Activated CD4-positive, alpha-beta T cell treated with anti-CD3 and anti-CD28 coated beads, Interleukin-2, amount 10 ng/mL, durations not matched to agents 24 days and 14 days (primary cell): ENCODE measurements around the gene CORO6. TPM values are rescaled to one million over a fixed set of nuclear protein-coding genes. Genes with fewer than 3 reads are reported as not detected.
"Not testable (repeated sequence)": the region's sequence is repeated elsewhere in the genome, so short reads cannot be mapped to it uniquely, and the experiment has no call there.

Source experiments
- DNase-seq: peaks from one replicate; pipeline ENCODE4 v3.0.0; 2022
- H3K27ac Mint-ChIP-seq: one replicate; pipeline ENCODE4 v1.8.0; 2022; ENCODE audit warnings: mild to moderate bottlenecking, mixed read lengths
- H3K27me3 Mint-ChIP-seq: one replicate; pipeline ENCODE4 v1.8.0; 2022; ENCODE audit warnings: mixed read lengths
- H3K36me3 Mint-ChIP-seq: one replicate; pipeline ENCODE4 v1.8.0; 2022; ENCODE audit warnings: low read depth, mild to moderate bottlenecking, mixed read lengths
- H3K4me1 Mint-ChIP-seq: one replicate; pipeline ENCODE4 v1.8.0; 2021; ENCODE audit warnings: mixed read lengths
- H3K4me3 Mint-ChIP-seq: one replicate; pipeline ENCODE4 v1.8.0; 2022; ENCODE audit warnings: mild to moderate bottlenecking, moderate library complexity, mixed read lengths
- H3K9me3 Mint-ChIP-seq: one replicate; pipeline ENCODE4 v1.8.0; 2021; ENCODE audit warnings: mixed read lengths
- intact Hi-C: fragments of 100-400 bp; cut with micrococcal nuclease; formaldehyde crosslinking; loops from one replicate; pipeline ENCODE4 v1.15.1; 2023
- total RNA-seq: library from RNA; stranded (reverse); gene quantifications from 2 replicates; pipeline ENCODE4 v1.2.3, GENCODE V29; 2022

Gene CORO6
- 5.6 and 6.4 TPM in 2 replicates for total RNA-seq

DNA sequence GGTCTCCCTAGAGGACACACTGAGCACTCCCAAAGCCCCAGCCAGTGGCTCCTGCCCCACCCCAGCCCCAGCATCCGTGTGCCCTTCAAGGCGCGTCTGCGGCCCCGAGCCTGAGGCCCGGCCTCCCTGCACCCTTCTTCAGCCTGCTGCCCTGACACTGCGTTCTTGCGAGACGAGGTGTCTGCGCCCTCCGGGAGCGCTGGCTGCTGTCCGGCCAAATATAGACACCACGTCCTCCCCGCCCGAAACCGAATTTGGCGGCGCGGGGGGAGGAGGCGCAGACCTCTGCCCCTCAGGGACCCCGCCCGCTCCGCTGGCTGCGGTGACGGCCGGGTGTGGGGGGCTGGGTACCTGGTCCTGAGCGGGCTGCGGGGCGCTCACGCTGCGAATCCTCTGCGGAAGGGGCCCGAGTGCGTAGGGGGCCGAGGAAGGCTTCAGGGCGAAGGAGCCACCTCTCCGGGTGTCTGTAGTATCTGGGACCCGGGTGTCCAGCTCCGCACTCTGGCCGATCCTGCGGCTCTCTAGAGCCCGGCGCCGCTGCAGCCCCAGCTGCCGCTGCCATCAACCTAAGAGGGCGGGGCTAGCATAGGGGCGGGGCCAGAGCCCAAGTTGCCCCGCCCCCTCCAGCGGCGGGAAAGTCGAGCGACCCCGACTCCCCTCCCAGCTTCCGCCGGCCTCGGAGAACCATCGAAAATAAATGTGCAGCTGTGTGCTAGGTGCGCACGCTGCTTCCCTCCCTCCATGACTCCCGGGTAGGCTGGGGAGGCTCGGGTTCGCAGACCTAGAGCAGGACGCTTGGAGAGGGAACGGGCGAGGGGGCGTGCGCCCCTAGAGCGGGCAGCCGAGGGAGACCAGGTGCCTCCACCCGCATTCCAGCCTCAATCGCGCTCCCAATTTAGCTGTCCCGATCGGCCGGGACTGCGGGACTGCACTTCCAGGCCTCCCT lies at the start of gene CORO6:
Gene CORO6, minus strand, starts transcription at position 576 of the 946 bp plus-strand sequence. CDS start 1,491 bp downstream, outside the sequence.
- H3K27ac Mint-ChIP-seq: peak within 1 kb of the TSS; percentile 86
- H3K4me1 Mint-ChIP-seq: peaks cover 41% of the 10 kb centered on the region
- no peaks in the 10 kb centered on the region for H3K9me3 Mint-ChIP-seq
- peak; percentile 90 for DNase-seq
- peaks cover 4% of the 10 kb centered on the region for H3K36me3 Mint-ChIP-seq
- no peaks in the 10 kb centered on the region for H3K27me3 Mint-ChIP-seq
- H3K4me3 Mint-ChIP-seq: peak within 1 kb of the TSS; percentile 82
- intact Hi-C loops: no loop called here

DNA sequence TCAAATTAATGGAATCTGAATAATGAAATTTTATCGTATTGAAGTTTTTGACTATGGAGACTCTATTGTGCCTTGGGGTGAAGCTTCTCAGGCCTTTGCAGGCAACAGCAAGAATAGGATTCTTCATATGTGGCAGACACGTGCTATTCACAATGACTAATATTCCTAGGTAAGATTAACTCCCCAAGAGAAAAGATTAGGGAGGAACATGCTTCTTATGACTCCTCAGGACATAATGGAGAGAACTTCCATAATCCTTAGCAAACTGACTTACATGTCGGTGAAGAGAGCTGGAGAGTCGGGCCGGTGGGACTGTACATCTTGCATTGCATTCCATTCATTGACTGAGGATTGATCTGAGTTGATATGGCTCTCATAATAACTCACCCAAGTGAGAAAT lies 48.9 kb upstream of the CORO6 start:
- Mint-ChIP-seq H3K27ac (no peak overlapping the region), H3K4me1 (peaks cover 22% of the 10 kb centered on the region), H3K36me3 (peaks cover 48% of the 10 kb centered on the region), H3K9me3 (no peaks in the 10 kb centered on the region), H3K4me3 (no peak overlapping the region), H3K27me3 (no peaks in the 10 kb centered on the region)
- no peak for DNase-seq
- intact Hi-C loops: no loop called here

GRCh38 chr17:29669266-29669665 lies 46.6 kb upstream of the CORO6 start:
- intact Hi-C loops: loop anchor here (5.0 kb wide), 1 partner anchor 53 kb away; no protein-coding TSS in a partner anchor
- H3K27ac Mint-ChIP-seq: no peak overlapping the region
- H3K27me3 Mint-ChIP-seq: no peaks in the 10 kb centered on the region
- no peak overlapping the region for H3K4me3 Mint-ChIP-seq
- no peak for DNase-seq
- H3K36me3 Mint-ChIP-seq: peaks cover 50% of the 10 kb centered on the region
- no peaks in the 10 kb centered on the region for H3K9me3 Mint-ChIP-seq
- H3K4me1 Mint-ChIP-seq: peaks cover 28% of the 10 kb centered on the region

DNA sequence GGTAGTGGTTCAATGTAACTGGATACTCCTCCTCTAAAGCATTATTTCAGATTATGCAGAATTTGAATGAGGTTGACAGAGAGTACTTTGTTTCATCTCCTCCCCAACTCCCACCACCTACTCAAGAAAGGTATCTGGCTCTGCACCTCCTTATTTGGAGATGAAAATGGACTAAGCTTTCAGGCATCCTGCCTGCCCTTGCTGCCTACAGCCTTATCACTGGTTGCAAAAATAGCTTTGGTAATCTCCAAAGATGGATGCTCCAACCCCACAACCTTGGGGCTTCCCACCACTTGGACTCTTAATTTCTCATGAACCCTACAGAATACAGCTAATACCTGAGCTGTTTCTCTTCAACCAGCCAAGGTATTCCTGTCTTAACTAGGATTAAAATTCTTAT lies 45.3 kb upstream of the CORO6 start:
- Mint-ChIP-seq H3K4me3 (no peak overlapping the region), H3K4me1 (peaks cover 26% of the 10 kb centered on the region), H3K27me3 (no peaks in the 10 kb centered on the region), H3K36me3 (peaks cover 48% of the 10 kb centered on the region), H3K27ac (peak overlapping the region; percentile 35), H3K9me3 (no peaks in the 10 kb centered on the region)
- intact Hi-C loops: loop anchor here (5.0 kb wide), 1 partner anchor 54 kb away; no protein-coding TSS in a partner anchor
- no peak for DNase-seq

GRCh38 chr17:29665481-29665810 lies 42.7 kb upstream of the CORO6 start:
- H3K4me3 Mint-ChIP-seq: peak overlapping the region; percentile 15
- intact Hi-C loops: loop anchor here (1.0 to 5.0 kb wide), 4 partner anchors 27 to 57 kb away; no protein-coding TSS in a partner anchor
- H3K9me3 Mint-ChIP-seq: no peaks in the 10 kb centered on the region
- DNase-seq: no peak
- no peaks in the 10 kb centered on the region for H3K27me3 Mint-ChIP-seq
- peak overlapping the region; percentile 77 for H3K27ac Mint-ChIP-seq
- H3K4me1 Mint-ChIP-seq: peaks cover 25% of the 10 kb centered on the region
- peaks cover 50% of the 10 kb centered on the region for H3K36me3 Mint-ChIP-seq

- intact Hi-C loops: loop anchor here (1.0 to 5.0 kb wide), 4 partner anchors 27 to 57 kb away; no protein-coding TSS in a partner anchor
- peak overlapping the region; percentile 77 for H3K27ac Mint-ChIP-seq
- peak overlapping the region; percentile 15 for H3K4me3 Mint-ChIP-seq
- H3K36me3 Mint-ChIP-seq: peaks cover 51% of the 10 kb centered on the region
- peaks cover 25% of the 10 kb centered on the region for H3K4me1 Mint-ChIP-seq
- H3K9me3 Mint-ChIP-seq: no peaks in the 10 kb centered on the region
- H3K27me3 Mint-ChIP-seq: no peaks in the 10 kb centered on the region
- DNase-seq: no peak
Observed at GRCh38 chr17:29664743-29665480, 42.2 kb upstream of the CORO6 start.

- DNase-seq: no peak
- H3K27ac Mint-ChIP-seq: no peak overlapping the region
- intact Hi-C loops: no loop called here
Observed at GRCh38 chr17:29663155-29663554, 40.4 kb upstream of the CORO6 start.

GRCh38 chr17:29661213-29661612 lies 38.5 kb upstream of the CORO6 start:
- peaks cover 47% of the 10 kb centered on the region for H3K36me3 Mint-ChIP-seq

More at GRCh38 chr17:29663155-29663554, 40.4 kb upstream of the CORO6 start:
- Mint-ChIP-seq H3K36me3 (peaks cover 53% of the 10 kb centered on the region), H3K4me1 (peaks cover 29% of the 10 kb centered on the region), H3K27me3 (no peaks in the 10 kb centered on the region), H3K9me3 (no peaks in the 10 kb centered on the region), H3K4me3 (no peak overlapping the region)

GRCh38 chr17:29659155-29659554 lies 36.4 kb upstream of the CORO6 start:
- Mint-ChIP-seq H3K4me3 (no peak overlapping the region), H3K36me3 (peaks cover 39% of the 10 kb centered on the region), H3K9me3 (no peaks in the 10 kb centered on the region), H3K27ac (peak overlapping the region; percentile 25), H3K27me3 (no peaks in the 10 kb centered on the region), H3K4me1 (peaks cover 4% of the 10 kb centered on the region)
- intact Hi-C loops: no loop called here
- DNase-seq: peak; percentile 62

More at GRCh38 chr17:29661213-29661612, 38.5 kb upstream of the CORO6 start:
- Mint-ChIP-seq H3K4me3 (no peak overlapping the region), H3K4me1 (peaks cover 18% of the 10 kb centered on the region), H3K9me3 (no peaks in the 10 kb centered on the region), H3K27me3 (no peaks in the 10 kb centered on the region), H3K27ac (no peak overlapping the region)
- intact Hi-C loops: no loop called here
- no peak for DNase-seq

DNA sequence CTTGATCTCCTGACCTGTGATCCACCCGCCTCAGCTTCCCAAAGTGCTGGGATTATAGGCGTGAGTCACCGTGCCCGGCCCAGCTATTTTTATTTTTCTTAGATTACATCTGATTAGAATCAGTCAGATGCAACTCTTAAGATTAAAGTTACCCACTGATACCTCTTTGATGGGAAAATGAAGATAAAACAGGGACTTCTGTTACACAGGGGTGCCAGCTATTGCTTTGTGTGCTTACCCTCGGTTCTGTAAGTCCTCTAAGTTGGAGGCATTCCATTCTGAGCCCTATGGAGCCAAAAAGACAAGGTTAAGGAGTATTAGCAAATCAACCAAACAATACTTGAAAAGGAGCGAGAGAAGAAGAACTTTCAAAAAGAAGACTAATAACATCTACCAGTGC lies 32.6 kb upstream of the CORO6 start:
- peaks cover 36% of the 10 kb centered on the region for H3K36me3 Mint-ChIP-seq
- peaks cover 4% of the 10 kb centered on the region for H3K4me1 Mint-ChIP-seq
- H3K27ac Mint-ChIP-seq: no peak overlapping the region
- intact Hi-C loops: no loop called here
- no peaks in the 10 kb centered on the region for H3K27me3 Mint-ChIP-seq
- no peak for DNase-seq
- H3K9me3 Mint-ChIP-seq: no peaks in the 10 kb centered on the region
- H3K4me3 Mint-ChIP-seq: no peak overlapping the region

- DNase-seq: no peak
- H3K27me3 Mint-ChIP-seq: no peaks in the 10 kb centered on the region
- intact Hi-C loops: no loop called here
- H3K27ac Mint-ChIP-seq: no peak overlapping the region
- peaks cover 39% of the 10 kb centered on the region for H3K36me3 Mint-ChIP-seq
- no peak overlapping the region for H3K4me3 Mint-ChIP-seq
- H3K4me1 Mint-ChIP-seq: peaks cover 2% of the 10 kb centered on the region
- no peaks in the 10 kb centered on the region for H3K9me3 Mint-ChIP-seq
Observed at GRCh38 chr17:29653995-29654714, 31.4 kb upstream of the CORO6 start.

DNA sequence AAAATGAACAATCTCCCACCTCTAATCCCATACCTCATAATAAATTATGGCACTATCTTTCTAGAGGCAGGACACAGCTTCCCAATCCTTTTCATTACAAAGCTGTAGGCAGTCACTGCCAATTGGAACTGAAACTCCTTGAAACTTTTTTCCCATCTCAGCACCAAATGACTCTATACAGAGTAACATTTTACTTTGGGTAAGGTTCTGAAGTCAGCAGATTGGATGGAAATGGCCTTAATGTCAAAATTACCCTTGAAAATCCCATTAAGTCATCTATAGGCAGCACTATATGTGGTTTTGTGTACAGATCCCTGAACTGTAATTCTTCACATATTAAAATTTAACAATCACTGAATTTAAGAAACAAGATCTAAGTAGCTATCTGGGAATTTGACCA lies 30.3 kb upstream of the CORO6 start:
- H3K36me3 Mint-ChIP-seq: peaks cover 42% of the 10 kb centered on the region
- DNase-seq: no peak
- H3K27ac Mint-ChIP-seq: no peak overlapping the region
- H3K9me3 Mint-ChIP-seq: no peaks in the 10 kb centered on the region
- no peaks in the 10 kb centered on the region for H3K4me1 Mint-ChIP-seq
- H3K4me3 Mint-ChIP-seq: no peak overlapping the region
- intact Hi-C loops: no loop called here
- no peaks in the 10 kb centered on the region for H3K27me3 Mint-ChIP-seq

DNA sequence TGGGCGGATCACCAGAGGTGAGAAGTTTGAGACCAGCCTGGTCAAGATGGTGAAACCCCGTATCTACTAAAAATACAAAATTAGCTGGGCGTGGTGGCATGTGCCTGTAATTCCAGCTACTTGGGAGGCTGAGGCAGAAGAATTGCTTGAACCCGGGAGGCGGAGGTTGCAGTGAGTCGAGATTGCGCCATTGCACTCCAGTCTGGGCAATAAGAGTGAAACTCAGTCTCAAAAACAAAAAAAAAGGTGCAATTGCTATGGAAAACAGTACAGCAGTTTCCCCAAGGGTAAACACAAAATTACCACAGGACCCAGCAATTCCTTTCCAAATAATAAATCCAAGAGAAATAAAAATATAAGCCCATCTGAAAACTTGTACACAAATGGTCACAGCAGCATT lies 29.2 kb upstream of the CORO6 start:
- DNase-seq, H3K4me3 Mint-ChIP-seq, H3K27me3 Mint-ChIP-seq, H3K4me1 Mint-ChIP-seq, intact Hi-C loops, H3K27ac Mint-ChIP-seq, H3K9me3 Mint-ChIP-seq: not testable (repeated sequence)
- H3K36me3 Mint-ChIP-seq: peaks cover 44% of the 10 kb centered on the region
